ENCODE data around the gene PPFIA4.

PPFIA4 gene

DNA sequence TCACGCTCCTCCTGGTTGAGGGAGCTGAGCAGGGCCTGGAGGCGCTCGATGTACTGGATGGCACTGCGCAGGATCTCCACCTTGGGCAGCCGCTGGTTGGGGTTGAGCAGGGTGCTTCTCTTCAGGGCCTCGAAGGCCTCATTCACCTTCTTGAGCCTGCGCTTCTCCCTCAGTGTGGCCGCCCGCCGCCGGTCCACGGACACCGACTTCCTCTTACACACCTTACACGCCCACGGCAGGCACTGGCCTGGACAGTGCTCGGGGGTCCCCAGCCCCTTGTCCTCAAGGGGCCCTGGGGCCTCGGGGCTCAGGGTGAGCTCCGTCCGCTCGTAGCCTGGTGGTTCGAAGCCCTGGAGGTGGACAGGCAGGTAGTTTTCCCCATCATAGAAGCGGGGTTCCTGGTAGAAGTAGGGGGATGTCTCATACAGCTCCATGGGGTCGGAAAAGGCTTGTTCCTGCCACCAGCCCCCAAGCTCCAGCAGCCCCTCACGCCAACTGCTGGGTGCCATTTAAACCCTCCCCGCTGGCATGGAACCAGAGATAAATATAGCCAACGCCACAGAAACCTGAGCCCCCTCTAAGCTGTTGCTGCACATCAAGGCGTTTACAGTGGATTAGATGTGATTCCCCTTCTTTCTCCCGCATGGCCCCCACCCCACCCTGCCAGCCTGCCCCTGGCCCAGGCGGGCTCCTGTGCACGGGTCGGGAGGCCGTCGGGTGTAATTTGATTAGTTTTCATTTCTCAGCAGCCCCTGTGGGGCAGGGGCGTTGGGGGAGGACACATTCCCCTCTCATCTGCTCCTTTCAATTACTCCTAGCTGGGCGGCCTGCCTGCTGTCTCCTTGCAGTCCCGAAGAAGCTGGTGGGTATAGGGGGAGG is 59.5 kb downstream of the PPFIA4 start, which contains the start of gene MYOG:
Gene MYOG, minus strand, starts transcription at position 485 of the 879 bp plus-strand sequence. Its CDS starts 51 bp downstream, at position 434.
- no peak for DNase-seq

DNA sequence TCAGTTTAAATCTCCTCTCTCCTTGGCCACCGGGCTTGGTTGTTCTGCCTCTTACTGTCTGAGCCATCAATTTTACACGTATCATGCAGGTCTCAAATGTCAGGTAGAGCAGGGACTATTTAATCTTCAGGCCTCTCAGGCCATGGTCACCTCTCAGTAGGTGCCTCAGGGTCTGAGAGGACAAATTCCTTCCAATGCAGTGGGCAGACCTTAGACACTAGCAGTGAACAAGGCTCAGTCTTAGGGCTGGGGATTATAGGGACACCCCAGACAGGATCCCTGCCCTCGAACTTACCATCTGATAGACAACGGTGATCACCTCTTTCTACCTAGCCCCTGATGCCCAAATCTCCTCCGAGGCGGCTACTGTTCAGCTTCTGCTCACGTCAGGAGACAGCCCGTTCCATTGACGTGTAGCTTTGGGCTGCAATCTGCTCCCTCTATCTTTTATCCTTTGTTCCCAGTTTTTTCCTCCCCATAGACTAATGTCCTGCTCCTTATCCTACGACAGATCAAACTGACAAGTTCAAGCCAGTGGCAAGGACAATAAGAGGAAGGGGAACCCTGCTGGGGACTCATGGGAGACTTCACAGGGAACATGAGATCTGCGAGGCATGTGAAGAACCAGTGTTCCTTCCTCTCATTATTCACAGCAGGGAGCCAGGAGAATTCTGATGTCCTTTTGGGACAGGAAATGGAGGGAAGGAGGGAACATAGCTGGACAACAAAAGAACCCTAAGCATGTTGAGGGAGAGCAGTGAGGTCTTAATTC is 60.9 kb downstream of the PPFIA4 start:
- DNase-seq: no peak

DNA sequence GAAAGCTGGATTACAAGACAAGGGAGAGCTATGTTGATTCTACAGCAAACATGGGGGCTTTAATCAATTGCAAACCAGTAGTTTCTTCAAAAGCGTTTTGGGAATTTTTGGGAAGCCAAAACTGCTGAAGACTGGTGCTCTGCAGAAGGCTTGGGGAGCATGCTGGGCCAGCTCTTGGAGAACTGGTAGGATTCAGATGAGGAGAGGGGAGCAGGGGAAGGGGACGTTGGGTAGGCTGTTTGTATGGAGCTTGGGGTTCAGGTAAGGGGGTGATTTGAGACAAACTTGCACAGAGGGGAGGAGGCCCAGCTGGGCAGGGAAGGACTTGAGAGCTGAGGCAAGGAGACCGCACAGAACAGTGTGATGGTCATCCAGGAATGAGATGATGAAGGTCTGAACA is 62.1 kb downstream of the PPFIA4 start:
- no peak for DNase-seq

- no peak for DNase-seq
These were observed 62.8 kb downstream of the PPFIA4 start for GRCh38 chr1:203089001-203089650.

DNA sequence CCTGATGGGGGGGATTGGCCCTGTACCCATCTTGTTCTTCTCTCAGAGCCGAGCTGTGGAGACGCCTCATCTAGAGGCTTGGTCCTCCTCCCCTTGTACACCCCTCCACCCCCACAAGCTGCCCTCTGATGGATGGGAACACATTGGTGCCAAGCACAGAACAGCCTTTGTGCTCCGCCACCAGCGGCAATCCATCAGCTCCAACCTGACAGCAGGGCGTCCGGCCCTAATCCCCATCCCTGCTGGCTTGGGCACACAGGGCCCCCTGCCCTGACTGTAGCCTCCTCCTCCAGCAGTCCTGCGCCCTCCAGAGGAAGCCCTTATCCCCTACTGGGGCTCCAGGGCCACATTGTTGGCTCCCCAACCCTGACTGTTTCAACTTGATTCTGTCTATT is 63.4 kb downstream of the PPFIA4 start:
- DNase-seq: no peak

DNA sequence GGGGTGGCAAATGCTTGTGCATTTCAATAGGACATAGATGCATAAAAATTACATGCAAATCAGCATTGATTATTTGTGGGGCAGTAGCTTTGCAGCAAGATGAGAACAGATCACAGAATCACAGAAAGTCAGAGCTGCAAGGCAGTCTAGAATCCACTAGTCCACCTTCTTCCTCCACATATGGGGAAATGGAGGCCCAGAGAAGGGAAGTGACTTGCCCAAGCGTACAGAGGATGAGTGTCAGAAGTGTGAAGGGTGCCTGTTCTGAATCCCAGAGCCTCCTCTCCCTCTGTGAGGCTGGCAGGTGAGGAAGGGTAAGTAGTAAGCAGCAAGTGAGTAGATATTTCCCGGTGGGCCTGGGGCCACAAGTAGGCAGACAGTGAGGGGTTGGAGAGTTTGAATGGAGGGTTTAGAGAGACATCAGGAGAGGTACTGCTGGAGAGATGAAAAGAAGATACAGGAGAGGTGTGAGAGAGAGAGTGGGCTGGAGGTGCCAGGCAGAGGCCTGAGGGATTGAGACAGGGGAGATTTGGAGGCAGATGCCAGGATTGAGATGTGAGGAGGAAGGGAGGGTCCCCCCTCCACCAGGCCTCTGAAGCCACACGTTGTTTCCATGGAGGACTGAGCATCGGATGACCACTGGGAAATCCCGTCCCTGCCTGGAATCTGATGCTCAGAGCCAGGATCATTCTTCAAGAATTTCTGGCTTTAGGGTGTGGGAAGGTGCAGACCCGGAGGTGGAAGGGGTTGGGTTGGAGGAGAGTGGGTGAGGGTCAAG is 64.3 kb downstream of the PPFIA4 start:
- DNase-seq: no peak

DNA sequence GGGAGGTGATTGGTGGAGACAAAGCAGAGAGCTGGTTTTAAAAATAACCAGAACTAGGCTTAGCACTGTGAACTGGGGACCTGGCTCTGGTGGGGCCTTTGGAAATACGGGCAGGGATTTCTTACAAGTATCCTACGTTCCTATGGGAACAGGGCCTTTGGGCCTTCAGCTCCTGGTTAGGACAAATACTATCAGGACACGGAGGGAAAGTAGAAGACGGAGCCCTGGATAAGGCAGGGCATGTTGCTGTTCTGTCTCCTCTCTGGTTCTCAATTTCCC is 64.8 kb downstream of the PPFIA4 start:
- DNase-seq: no peak

DNA sequence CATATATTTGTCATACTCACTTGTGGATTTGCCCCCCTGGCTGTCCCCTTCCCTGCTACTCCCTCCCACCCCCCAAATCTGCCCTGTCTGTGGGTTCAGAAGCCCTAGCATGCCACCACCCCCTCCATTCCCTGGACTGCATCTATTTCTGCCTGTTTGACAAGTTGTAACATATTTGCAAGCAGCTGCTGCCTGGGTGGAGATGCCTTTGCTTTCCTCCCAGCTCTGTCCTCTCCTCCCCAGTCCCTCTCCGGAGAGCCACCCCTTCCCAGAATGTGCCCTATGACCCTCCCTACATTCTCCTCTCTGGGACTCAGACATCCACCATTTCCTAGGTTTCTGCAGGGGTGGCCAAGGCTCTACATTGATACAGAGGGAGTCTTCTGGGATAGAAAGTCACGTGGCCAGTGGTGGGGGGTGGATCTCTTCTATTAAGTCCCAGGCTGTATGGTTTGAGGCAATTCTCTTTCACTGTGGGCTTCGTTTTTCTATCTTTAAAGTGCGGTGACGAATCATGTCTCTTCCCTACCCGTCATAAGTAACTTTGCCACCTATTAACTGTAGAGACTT is 65.6 kb downstream of the PPFIA4 start:
- no peak for DNase-seq

DNA sequence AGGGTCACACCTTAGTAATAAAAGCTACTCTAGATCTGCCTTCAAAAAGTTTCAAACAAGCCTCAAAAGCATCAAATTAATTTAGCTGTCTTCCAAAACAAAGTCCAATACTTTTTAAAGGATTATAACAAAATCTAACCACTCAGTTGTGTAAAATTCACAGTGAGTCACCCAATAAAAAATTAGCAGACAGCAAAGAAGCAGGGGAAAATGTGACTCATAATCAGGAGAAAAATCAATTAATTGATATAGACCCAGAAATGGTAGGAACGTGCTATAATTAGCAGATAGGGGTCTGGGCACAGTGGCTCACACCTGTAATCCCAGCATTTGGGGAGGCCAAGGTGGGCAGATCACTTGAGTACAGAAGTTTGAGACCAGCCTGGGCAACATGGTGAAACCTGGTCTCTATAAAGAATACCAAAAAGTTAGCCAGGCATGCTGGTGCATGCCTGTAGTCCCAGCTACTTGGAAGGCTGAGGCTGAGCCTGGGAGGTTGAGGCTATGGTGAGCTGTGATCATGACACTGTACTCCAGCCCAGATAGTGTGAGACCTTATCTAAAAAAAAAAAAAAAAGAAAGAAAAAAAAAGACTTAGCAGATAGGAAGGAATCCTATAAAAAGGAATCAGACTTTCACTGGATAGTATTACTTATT is 67.6 kb downstream of the PPFIA4 start:
- DNase-seq: no peak

DNA sequence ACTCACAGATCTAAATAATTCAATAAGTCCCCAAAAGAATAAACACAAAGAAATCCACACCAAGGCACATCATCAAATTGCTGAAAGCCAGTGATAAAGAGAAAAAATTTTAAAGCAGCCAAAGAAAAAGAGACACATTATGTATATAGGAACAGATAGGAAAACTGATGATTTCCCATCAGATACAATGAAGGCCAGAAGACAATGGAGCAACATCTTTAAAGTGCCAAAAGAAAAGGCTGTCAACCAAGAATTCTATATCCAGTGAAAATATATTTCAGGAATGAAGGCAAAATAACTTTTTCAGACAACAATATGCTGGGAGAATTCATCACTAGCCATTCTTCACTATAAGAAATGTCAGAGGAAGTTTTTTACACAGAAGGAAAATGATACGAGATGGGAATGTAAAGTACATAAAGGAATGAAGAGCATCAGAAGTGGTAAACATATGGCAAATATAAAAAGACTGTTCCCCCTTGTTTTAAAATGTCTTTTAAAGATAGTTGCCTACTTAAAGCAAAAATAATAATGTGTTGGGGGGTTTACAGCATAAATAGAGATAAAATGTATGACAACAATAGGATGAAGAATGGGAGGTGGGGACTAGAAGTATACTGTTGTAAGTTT is 68.9 kb downstream of the PPFIA4 start:
- DNase-seq: no peak

- DNase-seq: no peak
These were observed 70.3 kb downstream of the PPFIA4 start for GRCh38 chr1:203096566-203096965.

DNA sequence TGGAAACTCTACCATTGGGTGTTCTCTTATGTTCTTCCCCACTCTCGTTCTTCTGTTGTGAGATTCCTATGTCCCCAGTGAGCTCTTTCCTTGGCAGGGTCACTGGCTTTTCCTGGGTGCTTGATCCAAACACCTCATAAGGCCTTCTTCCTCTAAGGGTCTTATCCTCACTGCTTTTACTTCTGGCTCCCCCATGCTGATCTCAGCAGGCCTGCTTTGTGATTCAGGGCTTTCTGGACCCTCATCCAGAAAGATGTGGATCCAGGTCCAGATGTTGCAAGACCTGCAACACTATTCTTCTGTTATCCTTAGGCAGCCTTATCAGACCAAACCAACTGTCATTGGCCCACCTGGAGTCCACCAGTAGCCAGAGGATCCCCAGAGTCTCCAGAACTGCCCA is 70.7 kb downstream of the PPFIA4 start:
- DNase-seq: no peak

GRCh38 chr1:203098445-203098844 is 72.2 kb downstream of the PPFIA4 start:
- DNase-seq: no peak

GRCh38 chr1:203098914-203099520 is 72.7 kb downstream of the PPFIA4 start:
- no peak for DNase-seq

- no peak for DNase-seq
These were observed 73.7 kb downstream of the PPFIA4 start for GRCh38 chr1:203099805-203100515.

- DNase-seq: no peak
These were observed 74.2 kb downstream of the PPFIA4 start for GRCh38 chr1:203100516-203100869.

- DNase-seq: no peak
These were observed 75.7 kb downstream of the PPFIA4 start for GRCh38 chr1:203101813-203102634.

GRCh38 chr1:203103216-203103615 is 76.9 kb downstream of the PPFIA4 start:
- no peak for DNase-seq

DNA sequence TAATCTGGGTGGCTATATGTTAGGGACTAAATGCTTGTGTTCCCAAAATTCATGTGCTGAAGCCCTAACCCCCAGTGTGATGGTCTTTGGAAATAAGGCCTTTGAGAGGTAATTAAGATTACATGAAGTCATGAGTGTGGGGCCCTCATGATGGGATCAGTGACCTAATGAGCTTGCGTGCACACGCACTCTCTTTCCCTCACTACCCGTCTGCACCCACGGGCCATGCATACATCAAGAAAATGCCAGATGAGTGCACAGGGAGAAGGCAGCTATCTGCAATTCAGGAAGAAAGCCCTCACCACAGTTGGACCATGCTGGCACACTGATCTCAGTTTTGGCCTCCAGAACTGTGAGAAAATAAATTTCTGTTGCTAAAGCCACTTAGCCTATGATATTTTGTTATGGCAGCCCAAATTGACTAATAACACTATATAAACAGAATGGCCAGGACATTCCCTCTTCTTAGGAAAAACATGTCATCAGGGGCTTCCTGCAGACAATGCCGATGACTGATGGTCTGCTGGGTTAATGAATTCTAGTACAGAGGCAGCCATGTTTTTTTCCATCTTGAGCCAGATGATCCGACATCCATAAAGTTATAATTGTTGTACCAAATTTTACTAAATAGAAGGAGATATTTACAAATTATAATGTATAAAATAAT is 77.7 kb downstream of the PPFIA4 start:
- no peak for DNase-seq

Data from DMS79 treated with DMSO at 0.1 percent for 48 hours (cell line).